Measurements from ENCODE around the gene SLC16A4.

- TF ChIP-seq, protein P1, sequence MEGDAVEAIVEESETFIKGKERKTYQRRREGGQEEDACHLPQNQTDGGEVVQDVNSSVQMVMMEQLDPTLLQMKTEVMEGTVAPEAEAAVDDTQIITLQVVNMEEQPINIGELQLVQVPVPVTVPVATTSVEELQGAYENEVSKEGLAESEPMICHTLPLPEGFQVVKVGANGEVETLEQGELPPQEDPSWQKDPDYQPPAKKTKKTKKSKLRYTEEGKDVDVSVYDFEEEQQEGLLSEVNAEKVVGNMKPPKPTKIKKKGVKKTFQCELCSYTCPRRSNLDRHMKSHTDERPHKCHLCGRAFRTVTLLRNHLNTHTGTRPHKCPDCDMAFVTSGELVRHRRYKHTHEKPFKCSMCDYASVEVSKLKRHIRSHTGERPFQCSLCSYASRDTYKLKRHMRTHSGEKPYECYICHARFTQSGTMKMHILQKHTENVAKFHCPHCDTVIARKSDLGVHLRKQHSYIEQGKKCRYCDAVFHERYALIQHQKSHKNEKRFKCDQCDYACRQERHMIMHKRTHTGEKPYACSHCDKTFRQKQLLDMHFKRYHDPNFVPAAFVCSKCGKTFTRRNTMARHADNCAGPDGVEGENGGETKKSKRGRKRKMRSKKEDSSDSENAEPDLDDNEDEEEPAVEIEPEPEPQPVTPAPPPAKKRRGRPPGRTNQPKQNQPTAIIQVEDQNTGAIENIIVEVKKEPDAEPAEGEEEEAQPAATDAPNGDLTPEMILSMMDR (IDR thresholded peaks at IDR 0.05), result no peak
- no peak for TF ChIP-seq POLR2AphosphoS5 (IDR thresholded peaks at IDR 0.05; ENCODE audit: insufficient read depth in 1 of 2, low read depth in 1 of 2)
Measured at GRCh38 chr1:110438893-110439292, 48.1 kb upstream of the SLC16A4 start.

Data from vagina (tissue), 2 donors.